ENCODE measurements around the gene DDX46. TPM values are rescaled to one million over a fixed set of nuclear protein-coding genes. Genes with fewer than 3 reads are reported as not detected.

DDX46 gene
- total RNA-seq, 1 donor from 2014 or later: 59.4 TPM

- no peak for TF ChIP-seq CTCF (IDR thresholded peaks at IDR 0.05; ENCODE audit: unreplicated experiment)
- no peaks in the 10 kb centered on the region for H3K9me3 Mint-ChIP-seq (ENCODE audit: unreplicated experiment)
- H3K27ac Mint-ChIP-seq (ENCODE audit: unreplicated experiment): no peak overlapping the region
- H3K4me3 Mint-ChIP-seq (ENCODE audit: unreplicated experiment): no peak overlapping the region
- DNase-seq (ENCODE audit: low spot score): no peak
- H3K27me3 Mint-ChIP-seq (ENCODE audit: unreplicated experiment): no peaks in the 10 kb centered on the region
- peaks cover 15% of the 10 kb centered on the region for H3K36me3 Mint-ChIP-seq (ENCODE audit: low read depth, unreplicated experiment)
- no peaks in the 10 kb centered on the region for H3K4me1 Mint-ChIP-seq (ENCODE audit: unreplicated experiment)
Observed at GRCh38 chr5:134769206-134769605, 10.6 kb downstream of the DDX46 start.

- Mint-ChIP-seq H3K27me3 (ENCODE audit: unreplicated experiment) (no peaks in the 10 kb centered on the region), H3K4me3 (ENCODE audit: unreplicated experiment) (no peak overlapping the region)
- no peak for TF ChIP-seq CTCF (IDR thresholded peaks at IDR 0.05; ENCODE audit: unreplicated experiment)
Observed at GRCh38 chr5:134772461-134773125, 14.0 kb downstream of the DDX46 start.

GRCh38 chr5:134777366-134777765 lies 18.8 kb downstream of the DDX46 start:
- TF ChIP-seq CTCF (IDR thresholded peaks at IDR 0.05; ENCODE audit: unreplicated experiment): no peak
- no peaks in the 10 kb centered on the region for H3K9me3 Mint-ChIP-seq (ENCODE audit: unreplicated experiment)
- H3K4me3 Mint-ChIP-seq (ENCODE audit: unreplicated experiment): no peak overlapping the region
- H3K4me1 Mint-ChIP-seq (ENCODE audit: unreplicated experiment): no peaks in the 10 kb centered on the region
- H3K27me3 Mint-ChIP-seq (ENCODE audit: unreplicated experiment): no peaks in the 10 kb centered on the region
- no peak overlapping the region for H3K27ac Mint-ChIP-seq (ENCODE audit: unreplicated experiment)
- H3K36me3 Mint-ChIP-seq (ENCODE audit: low read depth, unreplicated experiment): peaks cover 32% of the 10 kb centered on the region
- DNase-seq (ENCODE audit: low spot score): no peak

More at GRCh38 chr5:134772461-134773125, 14.0 kb downstream of the DDX46 start:
- H3K36me3 Mint-ChIP-seq (ENCODE audit: low read depth, unreplicated experiment): peaks cover 28% of the 10 kb centered on the region
- no peak for DNase-seq (ENCODE audit: low spot score)
- no peaks in the 10 kb centered on the region for H3K9me3 Mint-ChIP-seq (ENCODE audit: unreplicated experiment)
- H3K27ac Mint-ChIP-seq (ENCODE audit: unreplicated experiment): no peak overlapping the region
- no peaks in the 10 kb centered on the region for H3K4me1 Mint-ChIP-seq (ENCODE audit: unreplicated experiment)

DNA sequence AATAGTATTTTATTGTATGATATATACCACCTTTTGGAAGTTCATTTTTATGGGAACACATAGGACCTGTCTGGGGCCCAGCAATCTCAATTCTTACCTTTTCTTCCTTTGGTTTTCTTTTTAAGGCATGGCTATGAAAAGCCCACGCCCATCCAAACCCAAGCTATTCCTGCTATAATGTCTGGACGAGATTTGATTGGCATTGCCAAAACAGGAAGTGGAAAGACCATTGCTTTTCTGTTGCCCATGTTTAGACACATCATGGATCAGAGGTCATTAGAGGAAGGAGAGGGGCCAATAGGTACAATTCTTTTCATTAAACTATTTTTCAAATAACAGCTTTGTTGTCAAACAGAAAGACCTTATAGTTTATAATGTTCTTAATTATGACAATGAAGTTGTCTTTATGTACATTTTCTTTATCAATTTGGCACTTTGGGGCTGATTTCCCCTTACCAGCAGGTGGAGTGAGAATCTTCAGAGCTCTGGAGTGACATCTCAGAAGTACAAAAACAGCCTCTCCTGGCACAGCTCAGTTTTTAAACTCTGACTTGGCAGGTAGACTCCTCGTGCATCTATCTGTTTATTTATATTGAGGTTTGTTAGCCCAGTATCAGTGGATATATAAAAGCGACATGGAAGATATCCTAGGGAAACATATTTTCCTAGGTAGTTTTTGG lies 25.8 kb downstream of the DDX46 start:
- H3K4me3 Mint-ChIP-seq (ENCODE audit: unreplicated experiment): no peak overlapping the region
- H3K27me3 Mint-ChIP-seq (ENCODE audit: unreplicated experiment): no peaks in the 10 kb centered on the region
- H3K27ac Mint-ChIP-seq (ENCODE audit: unreplicated experiment): no peak overlapping the region
- no peaks in the 10 kb centered on the region for H3K9me3 Mint-ChIP-seq (ENCODE audit: unreplicated experiment)
- no peak for TF ChIP-seq CTCF (IDR thresholded peaks at IDR 0.05; ENCODE audit: unreplicated experiment)
- DNase-seq (ENCODE audit: low spot score): no peak
- H3K36me3 Mint-ChIP-seq (ENCODE audit: low read depth, unreplicated experiment): peaks cover 32% of the 10 kb centered on the region
- H3K4me1 Mint-ChIP-seq (ENCODE audit: unreplicated experiment): no peaks in the 10 kb centered on the region

DNA sequence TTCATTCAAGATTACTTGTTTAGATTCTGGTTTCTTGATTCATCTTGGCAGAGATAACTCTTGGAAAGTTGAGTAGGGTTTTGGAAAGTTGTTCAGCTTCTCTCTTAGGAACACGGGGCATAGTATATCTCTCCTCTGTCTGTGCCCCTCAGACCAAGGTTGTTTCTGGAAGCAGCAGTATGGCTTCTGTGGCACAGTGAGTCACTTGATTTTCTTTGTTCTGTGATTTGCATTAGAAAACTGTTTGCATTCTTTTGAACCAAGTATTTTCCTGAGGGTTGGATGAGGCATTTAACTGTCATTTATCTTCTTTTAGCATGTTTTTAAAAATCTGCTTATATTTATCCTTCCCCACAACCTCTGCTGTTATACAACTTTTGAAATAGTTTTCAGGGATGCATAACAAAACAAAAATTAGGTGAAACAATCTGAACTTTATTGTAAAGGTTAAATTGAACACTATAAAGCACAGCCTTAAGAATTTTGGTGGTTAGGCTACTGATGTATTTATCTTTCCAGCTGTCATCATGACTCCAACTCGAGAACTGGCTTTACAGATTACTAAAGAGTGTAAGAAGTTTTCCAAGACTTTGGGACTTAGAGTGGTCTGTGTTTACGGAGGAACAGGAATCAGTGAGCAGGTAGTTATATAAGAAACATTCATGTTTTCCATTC lies 26.5 kb downstream of the DDX46 start:
- TF ChIP-seq CTCF (IDR thresholded peaks at IDR 0.05; ENCODE audit: unreplicated experiment): no peak
- Mint-ChIP-seq H3K36me3 (ENCODE audit: low read depth, unreplicated experiment) (peaks cover 35% of the 10 kb centered on the region), H3K9me3 (ENCODE audit: unreplicated experiment) (no peaks in the 10 kb centered on the region), H3K27me3 (ENCODE audit: unreplicated experiment) (no peaks in the 10 kb centered on the region), H3K27ac (ENCODE audit: unreplicated experiment) (no peak overlapping the region), H3K4me3 (ENCODE audit: unreplicated experiment) (no peak overlapping the region), H3K4me1 (ENCODE audit: unreplicated experiment) (no peaks in the 10 kb centered on the region)
- no peak for DNase-seq (ENCODE audit: low spot score)

Data from endothelial cell (in vitro differentiated cells).